H1 (cell line): ENCODE data around the gene ASAP3. TPM values are rescaled to one million over a fixed set of nuclear protein-coding genes. Genes with fewer than 3 reads are reported as not detected.

Experiments used
- ATF3 ChIP-seq: IDR thresholded peaks from 2 replicates; pipeline ENCODE4 v1.6.1; 2011; ENCODE audit warnings: low read depth, mild to moderate bottlenecking, low read length; ENCODE audit not compliant: insufficient read depth
- CBX5 ChIP-seq: fragments of 300-800, 300-1000 bp; sonication (generic); IDR thresholded peaks from 2 replicates; pipeline ENCODE4 v1.7.1; 2016; ENCODE audit warnings: antibody characterized with exemption, low read length, low read depth
- FOSL1 ChIP-seq: IDR thresholded peaks from 2 replicates; pipeline ENCODE4 v1.6.1; 2011; ENCODE audit warnings: mild to moderate bottlenecking, low read depth, low read length, moderate library complexity; ENCODE audit not compliant: insufficient read depth
- HDAC6 ChIP-seq: IDR thresholded peaks from one replicate; pipeline ENCODE4 v1.7.1; 2012; ENCODE audit warnings: low read depth, mild to moderate bottlenecking, inconsistent platforms, low read length, moderate library complexity
- NRF1 ChIP-seq: IDR thresholded peaks from 2 replicates; pipeline ENCODE4 v1.6.1; 2011; ENCODE audit warnings: mild to moderate bottlenecking, low read depth, low read length, improper control_type of control experiment
- polyA plus RNA-seq, 7 experiments: library from polyadenylated mRNA; depleted of rRNA in 3 of 7; stranded (reverse) in 5 of 7; unstranded in 2 of 7; fragments of >200 nt in 5 of 7; fragments of 200-250 nt in 2 of 7; gene quantifications; 1 replicate in 5 of 7; 2 replicates in 1 of 7; 4 replicates in 1 of 7; pipeline versions ENCODE4 v1.2.1 to v1.2.3, GENCODE V29; 2011 to 2013; ENCODE audit warnings: missing spikeins in 2 of 7, mixed read lengths in 2 of 7
- total RNA-seq: library from RNA; stranded (reverse); fragmentation: NEBNext Ultra II Directional; extraction: Animal tissue kit (Norgen Biotek cat#: 25700); gene quantifications from 2 replicates; pipeline ENCODE4 v1.2.1, GENCODE V29; 2021

Gene ASAP3
- total and polyA plus RNA-seq, 2 of the 8 experiments (the other 6 are each of a cell fraction or from before 2014, with no cell fraction given), result 53.1 to 58.0 TPM

DNA sequence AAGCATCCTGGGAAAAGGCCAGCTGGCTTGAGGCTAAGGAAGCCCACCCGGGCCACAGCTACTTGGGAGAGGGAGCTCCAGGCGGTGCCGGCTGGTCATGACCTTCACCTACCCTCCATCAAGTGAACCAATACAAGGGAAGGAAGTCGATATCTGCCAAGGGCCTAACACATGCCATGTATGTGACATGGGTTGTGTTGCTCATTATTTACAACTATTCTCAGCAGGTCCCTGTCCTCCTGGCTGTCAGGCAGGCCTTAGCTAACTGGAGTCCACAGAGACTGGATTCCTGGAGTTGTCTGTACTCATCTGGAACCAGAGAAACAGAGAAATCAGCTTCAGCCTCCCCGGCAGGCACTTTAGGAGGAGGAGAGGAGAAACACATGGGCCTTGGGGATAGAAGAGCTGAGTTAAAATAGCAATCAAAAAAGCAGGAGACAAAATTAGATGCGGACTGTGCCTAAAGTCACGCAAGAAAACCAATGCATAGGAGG, 75.1 kb downstream of the ASAP3 start (continued):
- TF ChIP-seq ATF3 (no peak), HDAC6 (no peak), NRF1 (no peak), CBX5 (no peak), FOSL1 (no peak)
